GM20000 (cell line): ENCODE results near the gene AVL9.

Source experiments
- DNase-seq: peaks from one replicate; pipeline ENCODE4 v3.0.0; 2012; ENCODE audit warnings: low spot score
- TF ChIP-seq, protein P1 (sequence below): IDR thresholded peaks from 2 replicates; pipeline ENCODE4 v1.5.1; 2012; ENCODE audit warnings: mild to moderate bottlenecking, control low read depth; ENCODE audit errors: extremely low read depth, missing control alignments

Gene AVL9

GRCh38 chr7:32495298-32496051 lies at the start of gene AVL9:
TSS of gene AVL9 (plus strand) at chr7:32495489. CDS start at chr7:32495710, 221 bp downstream.
- peak; percentile 96 for DNase-seq
- TF ChIP-seq, protein P1, sequence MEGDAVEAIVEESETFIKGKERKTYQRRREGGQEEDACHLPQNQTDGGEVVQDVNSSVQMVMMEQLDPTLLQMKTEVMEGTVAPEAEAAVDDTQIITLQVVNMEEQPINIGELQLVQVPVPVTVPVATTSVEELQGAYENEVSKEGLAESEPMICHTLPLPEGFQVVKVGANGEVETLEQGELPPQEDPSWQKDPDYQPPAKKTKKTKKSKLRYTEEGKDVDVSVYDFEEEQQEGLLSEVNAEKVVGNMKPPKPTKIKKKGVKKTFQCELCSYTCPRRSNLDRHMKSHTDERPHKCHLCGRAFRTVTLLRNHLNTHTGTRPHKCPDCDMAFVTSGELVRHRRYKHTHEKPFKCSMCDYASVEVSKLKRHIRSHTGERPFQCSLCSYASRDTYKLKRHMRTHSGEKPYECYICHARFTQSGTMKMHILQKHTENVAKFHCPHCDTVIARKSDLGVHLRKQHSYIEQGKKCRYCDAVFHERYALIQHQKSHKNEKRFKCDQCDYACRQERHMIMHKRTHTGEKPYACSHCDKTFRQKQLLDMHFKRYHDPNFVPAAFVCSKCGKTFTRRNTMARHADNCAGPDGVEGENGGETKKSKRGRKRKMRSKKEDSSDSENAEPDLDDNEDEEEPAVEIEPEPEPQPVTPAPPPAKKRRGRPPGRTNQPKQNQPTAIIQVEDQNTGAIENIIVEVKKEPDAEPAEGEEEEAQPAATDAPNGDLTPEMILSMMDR: no peak

DNA sequence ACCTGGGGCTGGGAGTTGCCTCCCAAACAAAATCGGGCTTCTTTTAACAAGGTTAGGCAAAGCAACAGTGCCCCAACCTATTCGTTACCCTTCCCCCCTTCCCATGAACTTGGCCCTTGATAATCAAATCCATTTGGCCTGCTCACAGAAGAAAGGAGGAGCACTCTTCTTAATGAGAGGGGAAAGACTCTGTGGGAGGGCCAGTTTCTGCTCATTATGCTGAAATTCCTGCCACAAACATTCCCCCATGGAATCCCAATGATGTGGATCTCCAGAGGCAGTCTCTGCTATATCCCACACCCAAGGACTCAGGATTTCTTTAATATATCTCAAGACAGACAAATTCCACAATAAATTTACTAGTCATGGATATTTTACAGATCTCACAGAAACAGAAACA lies 48.1 kb upstream of the AVL9 start:
- DNase-seq: no peak
- TF ChIP-seq, protein P1: no peak

DNA sequence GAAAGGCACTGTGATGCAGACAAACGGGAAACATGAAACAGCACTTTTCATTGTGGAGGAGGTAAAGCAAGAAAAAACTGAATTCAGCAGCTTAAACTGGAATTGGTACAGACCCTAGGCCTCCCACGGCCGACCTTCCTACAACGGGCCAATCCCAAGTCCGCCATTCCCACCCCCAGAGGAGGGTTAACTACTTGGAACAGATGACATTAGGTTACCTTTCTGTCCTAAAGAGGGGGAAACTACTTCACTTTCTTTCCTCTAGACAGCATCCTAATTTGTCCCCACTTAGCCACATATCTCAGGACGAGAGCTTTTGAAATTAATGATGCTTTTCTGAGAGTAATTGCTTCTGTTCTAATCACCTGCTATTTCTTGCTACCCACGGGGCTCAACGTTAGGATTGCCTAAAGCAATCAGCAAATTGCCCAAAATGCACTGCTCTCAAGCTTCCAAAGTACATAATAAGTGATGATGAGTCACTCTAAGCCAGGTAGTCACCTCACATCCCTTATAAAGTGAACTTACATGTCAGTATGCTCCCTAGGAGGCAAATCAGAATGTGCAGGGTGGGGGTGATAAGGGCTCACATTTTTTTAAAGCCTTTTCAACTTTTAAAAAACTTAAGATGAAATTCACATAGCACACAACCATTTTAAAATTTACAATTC lies 41.8 kb upstream of the AVL9 start:
- TF ChIP-seq, protein P1: no peak
- no peak for DNase-seq

GRCh38 chr7:32458025-32458424 lies 37.3 kb upstream of the AVL9 start:
- TF ChIP-seq, protein P1: no peak
- no peak for DNase-seq

DNA sequence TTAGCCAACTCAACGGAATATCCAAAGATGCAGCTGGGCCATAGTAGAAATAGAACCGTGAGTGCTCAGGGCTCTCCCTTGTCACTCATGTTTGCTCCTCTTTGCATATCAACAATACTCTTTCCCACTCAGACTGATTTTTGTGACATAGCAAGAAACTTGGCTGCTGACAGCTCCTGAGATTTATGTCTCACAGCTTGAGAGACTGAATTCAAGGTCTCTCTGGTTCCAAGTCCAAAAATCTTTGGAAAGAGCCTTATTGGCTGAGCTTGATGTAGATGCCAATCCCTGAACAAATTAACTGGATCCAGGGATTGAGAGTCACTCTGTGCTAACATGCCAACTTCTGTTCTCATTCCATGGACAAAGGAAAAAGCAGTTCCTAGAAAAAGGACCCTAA lies 35.5 kb upstream of the AVL9 start:
- DNase-seq: no peak
- TF ChIP-seq, protein P1: no peak

GRCh38 chr7:32461484-32461883 lies 33.8 kb upstream of the AVL9 start:
- TF ChIP-seq, protein P1: no peak
- DNase-seq: no peak

DNA sequence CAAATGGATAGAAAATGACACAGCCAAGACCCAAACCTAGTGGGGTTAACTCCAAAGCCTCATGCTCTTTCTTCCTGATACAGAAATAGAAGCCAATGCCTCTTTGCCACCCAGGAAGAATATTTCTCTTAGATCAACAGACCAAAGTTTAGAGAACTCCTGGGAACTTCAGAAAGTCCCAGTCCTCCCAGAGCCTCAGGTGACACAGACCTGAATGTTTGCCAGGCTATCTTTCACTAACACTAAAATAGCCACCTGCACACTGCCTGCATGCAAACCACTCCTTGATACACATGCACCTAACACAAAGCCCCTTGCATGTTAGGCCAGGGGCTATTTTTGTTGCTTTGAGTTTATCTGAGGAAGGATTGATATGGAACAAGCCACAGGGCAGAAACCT lies 32.8 kb upstream of the AVL9 start:
- DNase-seq: no peak
- TF ChIP-seq, protein P1: no peak
